ENCODE measurements around the gene INTU. TPM values are rescaled to one million over a fixed set of nuclear protein-coding genes. Genes with fewer than 3 reads are reported as not detected.

The INTU gene
- total RNA-seq, 1 experiment from 2014 or later, result 10.7 TPM

DNA sequence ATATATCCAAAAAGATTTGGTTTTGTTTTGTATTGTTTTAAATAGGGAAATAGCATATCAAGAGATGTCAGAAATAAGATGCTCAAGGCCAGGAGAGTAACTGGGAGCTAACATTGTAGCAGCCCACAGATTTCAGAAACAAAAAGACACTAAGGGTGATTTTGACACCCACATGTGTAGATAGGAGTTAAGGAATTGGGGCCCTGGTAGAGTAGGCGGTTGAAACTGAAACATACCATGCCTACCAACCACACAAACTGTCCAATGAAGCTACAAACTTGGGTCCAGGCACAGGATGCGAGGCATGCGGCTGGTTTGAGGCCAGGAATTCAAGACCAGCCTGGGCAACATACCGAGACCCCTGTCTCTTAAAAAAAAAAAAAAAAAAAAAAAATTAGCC lies 143.1 kb downstream of the INTU start:
- H2BK15ac ChIP-seq (ENCODE audit: low read depth, low read length), result no peak overlapping the region
- peaks cover 11% of the 10 kb centered on the region for H3K27me3 Mint-ChIP-seq (ENCODE audit: low read depth)
- no peak overlapping the region for H2AK5ac ChIP-seq (ENCODE audit: insufficient read length, low read length)
- H3K18ac ChIP-seq (ENCODE audit: insufficient read length, low read depth, low read length), result no peak overlapping the region
- no peak overlapping the region for H3K23ac ChIP-seq (ENCODE audit: insufficient read length, low read depth, low read length)
- no peak for TF ChIP-seq CTCF (conservative IDR thresholded peaks at IDR 0.05)
- H3K4me1 Mint-ChIP-seq, result peaks cover 3 to 7% of the 10 kb centered on the region in 2 experiments; a peak in 3 of 4 replicates
- no peaks in the 10 kb centered on the region for H3K79me1 ChIP-seq (ENCODE audit: insufficient read depth, low read depth, low read length, poor library complexity, severe bottlenecking)
- H3K79me2 ChIP-seq (ENCODE audit: insufficient read depth, low read length), result no peaks in the 10 kb centered on the region
- H3K23me2 ChIP-seq (ENCODE audit: insufficient read length, low read depth, low read length, poor library complexity, severe bottlenecking), result no peaks in the 10 kb centered on the region
- no peak overlapping the region for H4K91ac ChIP-seq (ENCODE audit: insufficient read length, low read depth, low read length)
- no peak overlapping the region for H3K4me3 Mint-ChIP-seq
- H3K4me1 ChIP-seq (ENCODE audit: insufficient read depth, low read length), result no peaks in the 10 kb centered on the region
- DNase-seq, result no peak
- H3T11ph ChIP-seq (ENCODE audit: low read length), result no peak overlapping the region
- H3K14ac ChIP-seq (ENCODE audit: insufficient read depth, low read length), result no peak overlapping the region
- H3K27me3 ChIP-seq (ENCODE audit: insufficient read depth, low read length), result peaks cover 2% of the 10 kb centered on the region; the same call in 1 of the 2 replicates
- H2BK5ac ChIP-seq (ENCODE audit: insufficient read length, low read length), result no peak overlapping the region
- H4K8ac ChIP-seq (replicated peaks; ENCODE audit: insufficient read length, low read depth, low read length), result no peak overlapping the region
- no peak overlapping the region for H2BK12ac ChIP-seq (ENCODE audit: insufficient read length, low read depth, low read length)
- no CpG with 5 or more reads among the region's 4 CpGs for WGBS (ENCODE audit: extremely low coverage, insufficient read length, low lambda C conversion rate)
- no peak overlapping the region for H3K4ac ChIP-seq (ENCODE audit: low read depth, low read length)
- no peak overlapping the region for H2BK20ac ChIP-seq (ENCODE audit: low read depth, low read length, poor library complexity, severe bottlenecking)
- no peak overlapping the region for H4K5ac ChIP-seq (ENCODE audit: insufficient read length, low read depth, low read length)
- H3K56ac ChIP-seq (ENCODE audit: insufficient read length, low read depth, low read length), result no peak overlapping the region
- 0 out of 5 replicates have a peak, but pooled peaks cover 0 to under 1% of the 10 kb centered on the region in 2 experiments for H3K9me3 Mint-ChIP-seq
- no peak overlapping the region for H3K27ac Mint-ChIP-seq
- no peak overlapping the region for H3K4me2 ChIP-seq (ENCODE audit: insufficient read depth, insufficient read length, low read length)
- H3K36me3 Mint-ChIP-seq (ENCODE audit: insufficient read depth in 1 of 3, low read depth in 3 of 3), result peaks cover 0 to under 1% (median 0%) of the 10 kb centered on the region in 3 experiments; a peak in 2 of 7 replicates
- no peaks in the 10 kb centered on the region for H3K9me3 ChIP-seq (ENCODE audit: control insufficient read depth, low read depth, low read length)
- H3K27ac ChIP-seq (ENCODE audit: insufficient read length, low read depth, low read length), result no peak overlapping the region
- no peaks in the 10 kb centered on the region for H4K20me1 ChIP-seq (ENCODE audit: control insufficient read depth, insufficient read depth, insufficient read length)
- no peak overlapping the region for H2AFZ ChIP-seq (ENCODE audit: low read length)
- no peak overlapping the region for H2BK120ac ChIP-seq (ENCODE audit: low read depth, low read length, poor library complexity, severe bottlenecking)
- no peak overlapping the region for H3K9ac ChIP-seq (ENCODE audit: extremely low read depth, insufficient read length, low read length)

Other genes with a start within 250 kb of the INTU start
- not detected in 2 replicates for gene SLC25A31, start 97.4 kb downstream of the INTU start, total RNA-seq (2021)
- gene HSPA4L, start 149.4 kb downstream of the INTU start, total RNA-seq (2021), result 5.3 and 5.6 TPM in 2 replicates
- 36.4 and 40.2 TPM in 2 replicates for gene PLK4, start 247.9 kb downstream of the INTU start, total RNA-seq (2021)

Data from H9 (cell line).